ENCODE measurements around the gene EYA4.

Gene EYA4

GRCh38 chr6:133241086-133241900, at the start of gene EYA4:
Gene EYA4 (plus strand): TSS chr6:133241357. CDS start chr6:133274781, 33,424 bp downstream.
- no peak for TF ChIP-seq CTCF (IDR thresholded peaks at IDR 0.05)
- H3K27ac ChIP-seq: peak within 1 kb of the TSS in 1 of 2 donors; percentile 32
- peak within 1 kb of the TSS; percentile 74 for H3K4me3 ChIP-seq
- no peak for DNase-seq (ENCODE audit: low spot score)

- Histone ChIP-seq H3K4me3 (no peak overlapping the region), H3K27ac (no peak overlapping the region)
- no peak for DNase-seq (ENCODE audit: low spot score)
- no peak for TF ChIP-seq CTCF (IDR thresholded peaks at IDR 0.05)
These were observed 47.8 kb upstream of the EYA4 start for GRCh38 chr6:133193396-133193795.

GRCh38 chr6:133198725-133199124, 42.4 kb upstream of the EYA4 start:
- Histone ChIP-seq H3K27ac (no peak overlapping the region), H3K4me3 (no peak overlapping the region)
- TF ChIP-seq CTCF (IDR thresholded peaks at IDR 0.05): no peak
- DNase-seq (ENCODE audit: low spot score): no peak

- Histone ChIP-seq H3K4me3 (no peak overlapping the region), H3K27ac (no peak overlapping the region)
- TF ChIP-seq CTCF (IDR thresholded peaks at IDR 0.05): no peak
- DNase-seq (ENCODE audit: low spot score): no peak
These were observed 39.9 kb upstream of the EYA4 start for GRCh38 chr6:133201231-133201630.

GRCh38 chr6:133202610-133203343, 38.4 kb upstream of the EYA4 start:
- TF ChIP-seq CTCF (IDR thresholded peaks at IDR 0.05): no peak
- Histone ChIP-seq H3K4me3 (no peak overlapping the region), H3K27ac (no peak overlapping the region)
- no peak for DNase-seq (ENCODE audit: low spot score)

GRCh38 chr6:133203344-133203697, 37.8 kb upstream of the EYA4 start:
- Histone ChIP-seq H3K27ac (no peak overlapping the region), H3K4me3 (no peak overlapping the region)
- no peak for DNase-seq (ENCODE audit: low spot score)
- TF ChIP-seq CTCF (IDR thresholded peaks at IDR 0.05): no peak

GRCh38 chr6:133205304-133205703, 35.9 kb upstream of the EYA4 start:
- no peak for TF ChIP-seq CTCF (IDR thresholded peaks at IDR 0.05)
- no peak for DNase-seq (ENCODE audit: low spot score)
- Histone ChIP-seq H3K27ac (no peak overlapping the region), H3K4me3 (no peak overlapping the region)

Data from coronary artery (tissue), 2 donors.